ENCODE measurements around the gene IGFL2. TPM values are rescaled to one million over a fixed set of nuclear protein-coding genes. Genes with fewer than 3 reads are reported as not detected.

Gene IGFL2
- total and polyA plus RNA-seq, 9 of the 15 experiments (the other 6 are each of a cell fraction or from before 2014, with no cell fraction given): 0.42 to 1.7 (median 0.75) TPM; not detected in 2

DNA sequence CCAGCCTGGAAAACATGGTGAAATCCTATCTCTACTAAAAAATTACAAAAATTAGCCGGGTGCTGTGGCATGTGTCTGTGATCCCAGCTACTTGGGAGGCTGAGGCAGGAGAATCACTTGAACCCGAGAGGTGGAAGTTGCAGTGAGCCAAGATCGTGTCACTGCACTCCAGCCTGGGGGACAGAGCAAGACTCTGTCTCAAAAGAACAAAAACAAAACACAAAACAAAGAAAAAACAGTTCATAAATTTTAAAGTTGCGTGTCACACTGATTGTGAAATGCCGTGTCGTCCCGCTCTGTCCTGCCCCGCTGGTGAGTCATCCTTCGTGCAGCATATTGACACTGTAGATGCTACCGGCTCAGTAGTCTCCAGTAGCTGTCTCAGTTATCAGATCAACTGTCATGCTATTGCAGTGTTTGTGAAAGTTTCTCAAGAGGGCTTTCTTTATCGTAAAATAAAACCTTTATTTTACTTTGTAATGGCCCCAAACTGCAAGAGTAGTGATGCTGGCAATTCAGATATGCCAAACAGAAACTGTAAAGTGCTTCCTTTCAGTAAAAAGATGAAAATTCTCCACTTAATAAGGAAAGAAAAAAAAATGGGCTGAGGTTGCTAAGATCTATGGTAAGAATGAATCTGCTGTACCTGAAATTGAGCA, 45.1 kb downstream of the IGFL2 start (continued):
- TF ChIP-seq ZNF445 (CRISPR knock-in tag; IDR thresholded peaks at IDR 0.05; ENCODE audit: low read depth): no peak
- TF ChIP-seq ELF4 (CRISPR knock-in tag; IDR thresholded peaks at IDR 0.05): peak; percentile 73; the same call in 1 of the 2 replicates
- no peak for TF ChIP-seq DLX4 (CRISPR knock-in tag; IDR thresholded peaks at IDR 0.05)
- TF ChIP-seq PHF21A (IDR thresholded peaks at IDR 0.05; ENCODE audit: borderline replicate concordance, low read depth): no peak
- 0 out of 4 replicates have a peak, but pooled peaks of 1 of the 2 experiments have one; percentile 23 for TF ChIP-seq NRF1 (conservative IDR thresholded peaks at IDR 0.05 in 1 of 2, IDR thresholded peaks at IDR 0.05 in 1 of 2)
- TF ChIP-seq MEIS2 (IDR thresholded peaks at IDR 0.05; ENCODE audit: partially characterized antibody): peak; percentile 97
- TF ChIP-seq MAFF (IDR thresholded peaks at IDR 0.05; ENCODE audit: low read length): peak; percentile 19; the same call in 1 of the 2 replicates
- TF ChIP-seq CREB1 (IDR thresholded peaks at IDR 0.05): peak; percentile 53; the same call in 1 of the 2 replicates
- no peak for TF ChIP-seq CREB1 (CRISPR knock-in tag; IDR thresholded peaks at IDR 0.05)
- no peak for TF ChIP-seq CSDE1 (IDR thresholded peaks at IDR 0.05)
- TF ChIP-seq, protein P1, sequence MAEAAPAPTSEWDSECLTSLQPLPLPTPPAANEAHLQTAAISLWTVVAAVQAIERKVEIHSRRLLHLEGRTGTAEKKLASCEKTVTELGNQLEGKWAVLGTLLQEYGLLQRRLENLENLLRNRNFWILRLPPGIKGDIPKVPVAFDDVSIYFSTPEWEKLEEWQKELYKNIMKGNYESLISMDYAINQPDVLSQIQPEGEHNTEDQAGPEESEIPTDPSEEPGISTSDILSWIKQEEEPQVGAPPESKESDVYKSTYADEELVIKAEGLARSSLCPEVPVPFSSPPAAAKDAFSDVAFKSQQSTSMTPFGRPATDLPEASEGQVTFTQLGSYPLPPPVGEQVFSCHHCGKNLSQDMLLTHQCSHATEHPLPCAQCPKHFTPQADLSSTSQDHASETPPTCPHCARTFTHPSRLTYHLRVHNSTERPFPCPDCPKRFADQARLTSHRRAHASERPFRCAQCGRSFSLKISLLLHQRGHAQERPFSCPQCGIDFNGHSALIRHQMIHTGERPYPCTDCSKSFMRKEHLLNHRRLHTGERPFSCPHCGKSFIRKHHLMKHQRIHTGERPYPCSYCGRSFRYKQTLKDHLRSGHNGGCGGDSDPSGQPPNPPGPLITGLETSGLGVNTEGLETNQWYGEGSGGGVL (CRISPR knock-in tag; IDR thresholded peaks at IDR 0.05): no peak
- no peak for TF ChIP-seq ASH1L (IDR thresholded peaks at IDR 0.05; ENCODE audit: borderline replicate concordance, low read depth, partially characterized antibody)
- TF ChIP-seq TEAD4 (IDR thresholded peaks at IDR 0.05; ENCODE audit: low read length): peak; percentile 85
- TF ChIP-seq TEAD4 (CRISPR knock-in tag; IDR thresholded peaks at IDR 0.05; ENCODE audit: borderline replicate concordance): no peak
- TF ChIP-seq, protein P2, sequence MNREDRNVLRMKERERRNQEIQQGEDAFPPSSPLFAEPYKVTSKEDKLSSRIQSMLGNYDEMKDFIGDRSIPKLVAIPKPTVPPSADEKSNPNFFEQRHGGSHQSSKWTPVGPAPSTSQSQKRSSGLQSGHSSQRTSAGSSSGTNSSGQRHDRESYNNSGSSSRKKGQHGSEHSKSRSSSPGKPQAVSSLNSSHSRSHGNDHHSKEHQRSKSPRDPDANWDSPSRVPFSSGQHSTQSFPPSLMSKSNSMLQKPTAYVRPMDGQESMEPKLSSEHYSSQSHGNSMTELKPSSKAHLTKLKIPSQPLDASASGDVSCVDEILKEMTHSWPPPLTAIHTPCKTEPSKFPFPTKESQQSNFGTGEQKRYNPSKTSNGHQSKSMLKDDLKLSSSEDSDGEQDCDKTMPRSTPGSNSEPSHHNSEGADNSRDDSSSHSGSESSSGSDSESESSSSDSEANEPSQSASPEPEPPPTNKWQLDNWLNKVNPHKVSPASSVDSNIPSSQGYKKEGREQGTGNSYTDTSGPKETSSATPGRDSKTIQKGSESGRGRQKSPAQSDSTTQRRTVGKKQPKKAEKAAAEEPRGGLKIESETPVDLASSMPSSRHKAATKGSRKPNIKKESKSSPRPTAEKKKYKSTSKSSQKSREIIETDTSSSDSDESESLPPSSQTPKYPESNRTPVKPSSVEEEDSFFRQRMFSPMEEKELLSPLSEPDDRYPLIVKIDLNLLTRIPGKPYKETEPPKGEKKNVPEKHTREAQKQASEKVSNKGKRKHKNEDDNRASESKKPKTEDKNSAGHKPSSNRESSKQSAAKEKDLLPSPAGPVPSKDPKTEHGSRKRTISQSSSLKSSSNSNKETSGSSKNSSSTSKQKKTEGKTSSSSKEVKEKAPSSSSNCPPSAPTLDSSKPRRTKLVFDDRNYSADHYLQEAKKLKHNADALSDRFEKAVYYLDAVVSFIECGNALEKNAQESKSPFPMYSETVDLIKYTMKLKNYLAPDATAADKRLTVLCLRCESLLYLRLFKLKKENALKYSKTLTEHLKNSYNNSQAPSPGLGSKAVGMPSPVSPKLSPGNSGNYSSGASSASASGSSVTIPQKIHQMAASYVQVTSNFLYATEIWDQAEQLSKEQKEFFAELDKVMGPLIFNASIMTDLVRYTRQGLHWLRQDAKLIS (CRISPR knock-in tag; IDR thresholded peaks at IDR 0.05): no peak
- TF ChIP-seq ZNF77 (CRISPR knock-in tag; IDR thresholded peaks at IDR 0.05): no peak
- no peak for TF ChIP-seq POLR2G (IDR thresholded peaks at IDR 0.05; ENCODE audit: low read depth, low read length)
- TF ChIP-seq SIX5 (IDR thresholded peaks at IDR 0.05; ENCODE audit: borderline replicate concordance in 1 of 2, insufficient read depth in 1 of 2, low read depth in 1 of 2, low read length in 2 of 2): no peak
- TF ChIP-seq ZNF239 (CRISPR knock-in tag; IDR thresholded peaks at IDR 0.05): no peak
- no peak for TF ChIP-seq ZNF3 (CRISPR knock-in tag; IDR thresholded peaks at IDR 0.05)
- TF ChIP-seq STAG1 (CRISPR knock-in tag; IDR thresholded peaks at IDR 0.05; ENCODE audit: borderline replicate concordance): no peak
- TF ChIP-seq MYC (IDR thresholded peaks at IDR 0.05; ENCODE audit: low read depth, low read length): peak; percentile 64; the same call in 1 of the 2 replicates
- TF ChIP-seq MYC (CRISPR knock-in tag; IDR thresholded peaks at IDR 0.05; ENCODE audit: borderline replicate concordance, low read depth): no peak
- TF ChIP-seq DMBX1 (CRISPR knock-in tag; IDR thresholded peaks at IDR 0.05; ENCODE audit: borderline replicate concordance): no peak

Measured in K562 (cell line).